Putamen (tissue), 1 donor: ENCODE results near the gene CPD.

Experiments
- DNase-seq: peaks from one replicate; pipeline ENCODE4 v3.0.0-alpha.2; 2016; ENCODE audit warnings: low spot score

The CPD gene

DNA sequence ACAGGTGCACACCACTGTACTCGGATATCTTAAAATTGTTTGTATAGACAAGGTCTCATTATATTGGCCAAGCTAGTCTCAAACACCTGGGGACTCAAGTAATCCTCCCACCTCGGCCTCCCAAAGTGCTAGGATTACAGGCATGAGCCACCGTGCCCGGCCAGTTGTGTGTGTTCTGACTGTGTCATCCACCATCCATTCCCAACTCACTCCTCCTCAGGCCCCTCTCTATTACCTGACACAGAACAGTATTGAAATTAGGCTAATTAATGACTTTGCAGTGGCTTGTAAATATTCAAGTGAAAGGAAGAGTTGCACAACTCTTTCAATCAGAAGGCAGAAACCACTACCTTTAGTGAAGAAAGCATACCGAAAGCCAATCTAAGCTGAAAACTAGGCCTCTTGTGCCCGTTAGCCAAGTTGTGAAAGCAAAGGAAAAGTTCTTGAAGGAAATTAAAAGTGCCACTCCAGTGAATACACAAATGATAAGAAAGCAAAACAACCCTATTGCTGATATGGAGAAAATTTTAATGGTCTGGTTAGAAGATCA, 127.2 kb downstream of the CPD start:
- no peak for DNase-seq

DNA sequence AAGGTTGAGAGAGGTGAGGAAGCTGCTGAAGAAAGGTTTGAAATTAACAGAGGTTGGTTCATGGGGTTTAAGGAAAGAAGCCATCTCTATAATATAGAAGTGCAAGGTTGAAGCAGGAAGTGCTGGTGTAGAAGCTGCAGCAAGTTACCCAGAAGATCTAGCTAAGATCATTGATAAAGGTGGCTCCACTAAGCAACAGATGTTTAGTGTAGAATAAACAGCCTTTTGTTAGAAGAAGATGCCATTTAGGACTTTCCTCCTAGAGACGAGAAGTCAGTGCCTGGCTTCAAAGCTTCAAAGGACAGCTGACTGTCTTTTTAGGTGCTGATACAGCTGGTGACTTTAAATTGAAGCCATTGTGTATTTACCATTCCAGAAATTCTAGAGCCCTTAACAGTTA, 127.8 kb downstream of the CPD start:
- no peak for DNase-seq

DNA sequence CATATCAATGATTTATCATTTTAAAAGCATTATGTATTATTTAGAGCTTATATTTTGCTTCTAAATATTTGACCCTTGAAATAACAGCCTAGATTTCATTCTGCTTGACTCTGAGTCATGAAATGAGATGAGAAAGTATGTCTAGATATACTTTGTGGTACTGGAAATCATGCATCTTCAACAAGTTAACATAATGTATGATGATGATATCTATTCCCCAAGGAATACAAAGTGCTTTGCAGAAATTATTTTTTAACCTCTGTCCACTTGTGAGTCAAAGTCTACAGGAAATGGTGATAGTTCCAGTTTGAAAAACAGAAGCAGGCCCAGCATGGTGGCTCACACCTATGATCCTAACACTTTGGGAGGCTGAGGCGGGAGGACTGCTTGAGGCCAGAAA, 134.6 kb downstream of the CPD start:
- DNase-seq: no peak

DNA sequence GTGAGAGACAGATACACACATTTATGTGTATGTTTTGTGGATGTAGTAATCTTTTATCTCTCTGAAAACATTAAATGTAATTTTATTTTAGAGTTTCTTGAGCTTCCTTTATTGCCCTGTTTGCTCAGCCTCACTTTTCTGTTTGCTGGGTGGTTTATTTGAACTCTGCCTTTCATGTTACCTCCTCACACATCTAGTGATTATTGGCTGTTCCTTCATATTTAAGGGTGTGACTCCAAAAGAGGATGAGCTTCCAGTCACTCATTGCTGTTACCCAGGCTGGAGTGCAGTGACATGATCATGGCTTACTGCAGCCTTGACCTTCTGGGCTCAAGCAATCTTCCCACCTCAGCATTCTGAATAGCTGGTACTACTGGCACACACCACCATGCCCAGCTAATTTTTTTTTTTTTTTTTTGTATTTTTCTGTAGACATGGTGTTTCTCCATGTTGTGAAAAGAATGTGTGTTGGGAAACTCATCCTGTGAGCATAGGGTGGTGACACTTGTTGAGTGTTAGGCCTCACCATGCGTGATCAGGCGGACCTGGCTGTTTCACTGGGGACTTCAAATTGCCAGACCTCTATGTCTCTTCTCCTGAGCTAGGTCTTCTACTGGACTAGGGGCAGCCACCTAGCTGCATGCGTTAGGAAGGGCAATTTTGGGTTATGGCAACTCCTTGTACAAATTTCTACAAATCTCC, 136.3 kb downstream of the CPD start:
- DNase-seq: no peak

DNA sequence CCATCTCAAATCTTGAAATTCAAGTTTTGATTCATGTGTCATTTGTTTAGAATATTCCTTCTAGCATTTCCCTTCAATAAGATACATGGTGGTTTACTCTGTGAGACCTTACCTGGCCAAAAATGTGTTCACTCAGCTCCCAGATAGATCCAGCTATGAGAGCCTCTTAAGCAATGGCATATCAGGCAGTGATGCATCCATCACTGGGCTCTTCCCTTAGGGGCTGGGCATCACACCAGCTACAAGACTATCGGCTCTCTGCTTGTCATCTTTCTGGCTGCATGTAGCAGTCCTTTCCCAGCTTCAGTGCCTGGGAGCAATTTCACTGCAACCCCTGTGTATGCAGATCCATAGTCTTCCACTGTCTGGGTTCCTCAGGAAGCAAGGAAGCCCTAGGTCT, 139.1 kb downstream of the CPD start:
- DNase-seq: no peak

GRCh38 chr17:30519166-30519565, 140.4 kb downstream of the CPD start:
- no peak for DNase-seq
